Measurements from ENCODE around the gene ZNF618.

ZNF618 gene

GRCh38 chr9:113958556-113958955 is 82.4 kb downstream of the ZNF618 start:
- DNase-seq: no peak

GRCh38 chr9:113960768-113961167 is 84.7 kb downstream of the ZNF618 start:
- no peak for DNase-seq

GRCh38 chr9:113962396-113962795 is 86.3 kb downstream of the ZNF618 start:
- DNase-seq: no peak

GRCh38 chr9:113963017-113963620 is 87.0 kb downstream of the ZNF618 start:
- peak; percentile 68 for DNase-seq

GRCh38 chr9:113963696-113964494 is 87.8 kb downstream of the ZNF618 start:
- DNase-seq: no peak

GRCh38 chr9:113964495-113965170 is 88.5 kb downstream of the ZNF618 start:
- DNase-seq: no peak

GRCh38 chr9:113966394-113966793 is 90.3 kb downstream of the ZNF618 start:
- no peak for DNase-seq

GRCh38 chr9:113967380-113967779 is 91.3 kb downstream of the ZNF618 start:
- no peak for DNase-seq

GRCh38 chr9:113969343-113969742 is 93.2 kb downstream of the ZNF618 start:
- DNase-seq: no peak

GRCh38 chr9:113973226-113973625 is 97.1 kb downstream of the ZNF618 start:
- no peak for DNase-seq

- DNase-seq: no peak
Measured at GRCh38 chr9:113973963-113974413, 97.9 kb downstream of the ZNF618 start.

- DNase-seq: no peak
Measured at GRCh38 chr9:113976915-113977314, 100.8 kb downstream of the ZNF618 start.

GRCh38 chr9:113978725-113979342 is 102.7 kb downstream of the ZNF618 start:
- no peak for DNase-seq

GRCh38 chr9:113979343-113980127 is 103.4 kb downstream of the ZNF618 start:
- no peak for DNase-seq

GRCh38 chr9:113984639-113985380 is 108.7 kb downstream of the ZNF618 start:
- no peak for DNase-seq

- DNase-seq: no peak
Measured at GRCh38 chr9:113985968-113986585, 110.0 kb downstream of the ZNF618 start.

GRCh38 chr9:113986931-113987330 is 110.8 kb downstream of the ZNF618 start:
- DNase-seq: peak; percentile 22

- peak; percentile 28 for DNase-seq
Measured at GRCh38 chr9:113987526-113987925, 111.4 kb downstream of the ZNF618 start.

GRCh38 chr9:113988385-113989016 is 112.4 kb downstream of the ZNF618 start:
- DNase-seq: peak; percentile 54

- DNase-seq: no peak
Measured at GRCh38 chr9:113989017-113989713, 113.1 kb downstream of the ZNF618 start.

Data from activated effector memory CD4-positive, alpha-beta T cell treated with anti-CD3 and anti-CD28 coated beads, Interleukin-2, amount 50 U/mL, for 16 hours (primary cell).